Smooth muscle cell (in vitro differentiated cells): ENCODE results near the gene APBB1IP. TPM values are rescaled to one million over a fixed set of nuclear protein-coding genes. Genes with fewer than 3 reads are reported as not detected.

Experiments used
- DNase-seq: peaks from one replicate; lab custom pipeline; 2025; ENCODE audit not compliant: unreplicated experiment; lab: John Stamatoyannopoulos, UW
- H2AFZ ChIP-seq: fragments of 200-600 bp; sonication (generic); 2 replicates; pipeline ENCODE4 v1.6.0; 2016; ENCODE audit warnings: antibody characterized with exemption, low read depth, mild to moderate bottlenecking
- H3F3A ChIP-seq: fragments of 200-600 bp; sonication (generic); 2 replicates; pipeline ENCODE4 v1.6.0; 2017; ENCODE audit warnings: antibody characterized with exemption, low read depth
- H3K27ac ChIP-seq: fragments of 200-600 bp; sonication (generic); 2 replicates; pipeline ENCODE4 v1.5.1; 2016; ENCODE audit warnings: low read depth, mild to moderate bottlenecking
- H3K27me3 ChIP-seq: fragments of 200-600 bp; sonication (generic); 2 replicates; pipeline ENCODE4 v1.6.1; 2016; ENCODE audit warnings: low read depth, mild to moderate bottlenecking
- H3K36me3 ChIP-seq: fragments of 200-600 bp; sonication (generic); 2 replicates; pipeline ENCODE4 v1.5.1; 2016; ENCODE audit warnings: low read depth
- H3K4me1 ChIP-seq: fragments of 200-600 bp; sonication (generic); 2 replicates; pipeline ENCODE4 v1.5.1; 2016; ENCODE audit warnings: low read depth
- H3K4me2 ChIP-seq: fragments of 200-600 bp; sonication (generic); 2 replicates; pipeline ENCODE4 v1.6.0; 2016; ENCODE audit warnings: mild to moderate bottlenecking
- H3K4me3 ChIP-seq: fragments of 200-600 bp; sonication (generic); 2 replicates; pipeline ENCODE4 v1.5.1; 2016; ENCODE audit warnings: mild to moderate bottlenecking
- H3K79me2 ChIP-seq: fragments of 200-600 bp; sonication (generic); 2 replicates; pipeline ENCODE4 v1.6.0; 2016; ENCODE audit warnings: low read depth, mild to moderate bottlenecking
- H3K9ac ChIP-seq: fragments of 200-600 bp; sonication (generic); 2 replicates; pipeline ENCODE4 v1.6.0; 2016; ENCODE audit warnings: low read depth
- H3K9me3 ChIP-seq: fragments of 200-600 bp; sonication (generic); replicated peaks from 2 replicates; pipeline ENCODE4 v1.5.1; 2016; ENCODE audit warnings: low read depth
- H4K20me1 ChIP-seq: fragments of 200-600 bp; sonication (generic); 2 replicates; pipeline ENCODE4 v1.6.0; 2016; ENCODE audit warnings: low read depth
- CTCF ChIP-seq: fragments of 200-600 bp; sonication (generic); IDR thresholded peaks from 2 replicates; pipeline ENCODE4 v1.5.1; 2017; ENCODE audit warnings: borderline replicate concordance, mild to moderate bottlenecking, antibody characterized with exemption; ENCODE audit not compliant: insufficient read depth, poor library complexity, severe bottlenecking
- WGBS: methylation state at CpG from one replicate; pipeline ENCODE4 v1.1.7; 2016; ENCODE audit warnings: low lambda C conversion rate; 5-methylcytosine and 5-hydroxymethylcytosine counted together
- polyA plus RNA-seq: library from polyadenylated mRNA; unstranded; fragments of >200 nt; fragmentation: Nextera tagmentation; extraction: Ambion mirVana; gene quantifications from 2 replicates; pipeline ENCODE4 v1.2.1, GENCODE V29; 2016
- total RNA-seq: library from RNA; depleted of rRNA; stranded (reverse); fragments of >200 nt; gene quantifications from 2 replicates; pipeline ENCODE4 v1.2.3, GENCODE V29; 2014

APBB1IP gene
- total and polyA plus RNA-seq, 2 experiments from 2014 or later: 0.36 to 0.39 TPM

DNA sequence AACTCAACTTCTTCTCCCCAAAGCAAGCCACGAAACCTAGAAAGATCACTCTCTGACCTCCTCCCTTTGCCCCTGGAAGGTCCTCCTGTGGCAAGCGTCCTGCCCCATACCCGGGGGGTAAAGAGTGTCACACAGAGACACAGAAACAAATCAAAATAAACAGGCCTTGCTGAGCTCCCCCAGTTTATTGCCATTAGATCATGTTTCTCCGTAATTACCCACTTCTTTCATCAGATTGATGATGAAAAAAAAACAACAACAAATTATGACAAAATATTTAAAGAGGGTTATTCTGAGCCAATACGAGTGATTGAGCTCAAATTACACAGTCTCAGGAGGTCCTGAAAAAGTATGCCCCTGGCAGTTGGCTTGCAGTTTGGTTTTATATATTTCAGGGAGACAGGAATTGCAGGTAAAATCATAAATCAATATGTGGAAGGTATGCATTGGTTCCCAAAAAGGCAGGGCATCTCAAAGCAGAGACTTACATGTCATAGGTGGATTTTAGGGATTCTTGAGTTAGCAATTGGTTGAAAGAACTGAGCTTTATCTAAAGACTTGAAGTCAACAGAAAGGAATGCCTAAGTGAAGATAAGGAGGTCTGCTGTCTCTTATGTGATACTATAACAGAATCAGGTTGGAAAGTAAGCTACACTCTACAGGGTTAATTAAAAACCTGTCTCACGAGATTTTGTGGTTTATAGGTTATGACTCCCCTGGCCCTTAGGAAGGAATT, 86.2 kb downstream of the APBB1IP start:
- H3K27ac ChIP-seq: no peak overlapping the region
- H2AFZ ChIP-seq: no peak overlapping the region
- no peak overlapping the region for H3K4me2 ChIP-seq
- peaks cover 15% of the 10 kb centered on the region for H3K4me1 ChIP-seq
- H3F3A ChIP-seq: no peaks in the 10 kb centered on the region
- no peaks in the 10 kb centered on the region for H3K9me3 ChIP-seq
- 70% methylated on average over 6 of the region's 6 CpGs for WGBS
- H3K9ac ChIP-seq: no peak overlapping the region
- DNase-seq: no peak
- no peak overlapping the region for H3K4me3 ChIP-seq
- H3K79me2 ChIP-seq: no peaks in the 10 kb centered on the region
- H3K27me3 ChIP-seq: no peaks in the 10 kb centered on the region
- no peak for TF ChIP-seq CTCF
- no peaks in the 10 kb centered on the region for H3K36me3 ChIP-seq
- no peaks in the 10 kb centered on the region for H4K20me1 ChIP-seq

DNA sequence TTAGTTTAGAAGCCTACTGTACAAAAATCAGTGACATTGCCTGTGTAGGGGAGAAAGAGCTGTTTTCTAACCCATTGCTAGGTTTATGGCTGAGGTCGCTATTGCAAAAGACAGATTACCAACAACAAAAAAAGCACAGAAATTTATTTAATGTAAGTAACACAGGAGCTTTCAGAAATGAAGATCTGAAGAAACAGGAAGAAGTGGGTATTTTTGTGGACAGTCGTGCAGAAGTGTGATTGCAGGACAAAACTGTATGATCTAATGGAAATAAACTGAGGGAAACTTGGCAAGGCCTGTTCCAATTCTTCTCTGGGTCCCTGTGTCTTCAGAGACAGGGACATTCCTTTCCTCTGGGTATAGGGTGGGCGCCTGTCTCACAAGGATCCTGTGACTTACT, 87.4 kb downstream of the APBB1IP start:
- Histone ChIP-seq H3K9ac (no peak overlapping the region), H3F3A (no peaks in the 10 kb centered on the region), H3K4me1 (peaks cover 12% of the 10 kb centered on the region), H3K27ac (no peak overlapping the region), H4K20me1 (no peaks in the 10 kb centered on the region), H2AFZ (no peak overlapping the region), H3K9me3 (no peaks in the 10 kb centered on the region), H3K27me3 (no peaks in the 10 kb centered on the region), H3K79me2 (no peaks in the 10 kb centered on the region), H3K4me3 (no peak overlapping the region), H3K36me3 (no peaks in the 10 kb centered on the region), H3K4me2 (no peak overlapping the region)
- TF ChIP-seq CTCF: no peak
- DNase-seq: no peak
- 83% methylated on average over 3 of the region's 3 CpGs for WGBS

DNA sequence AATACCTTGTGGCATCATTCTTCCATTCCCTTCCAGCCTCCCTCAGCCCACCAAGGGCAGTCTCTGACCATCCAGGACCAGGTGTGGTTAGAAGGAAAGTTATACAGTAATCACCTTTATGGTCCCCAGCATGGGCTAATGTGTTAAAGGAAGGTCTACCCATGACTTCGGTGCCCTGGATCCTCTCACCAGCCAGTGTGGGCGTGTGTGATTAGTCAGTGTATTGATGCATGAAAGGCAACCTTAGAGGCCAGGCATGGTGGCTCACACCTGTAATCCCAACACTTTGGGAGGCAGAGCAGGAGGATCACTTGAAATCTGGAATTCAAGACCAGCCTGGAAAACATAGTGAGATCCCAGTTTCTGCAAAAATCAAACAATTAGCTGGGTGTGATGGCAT, 88.9 kb downstream of the APBB1IP start:
- H3K9ac ChIP-seq: no peak overlapping the region
- no peak for DNase-seq
- no peak overlapping the region for H3K4me2 ChIP-seq
- H3K79me2 ChIP-seq: no peaks in the 10 kb centered on the region
- no peaks in the 10 kb centered on the region for H3K36me3 ChIP-seq
- no peaks in the 10 kb centered on the region for H3F3A ChIP-seq
- TF ChIP-seq CTCF: no peak
- H3K4me3 ChIP-seq: no peak overlapping the region
- H3K27me3 ChIP-seq: no peaks in the 10 kb centered on the region
- H2AFZ ChIP-seq: no peak overlapping the region
- peaks cover 12% of the 10 kb centered on the region for H3K4me1 ChIP-seq
- no peak overlapping the region for H3K27ac ChIP-seq
- 96% methylated on average over 2 of the region's 2 CpGs for WGBS
- H4K20me1 ChIP-seq: no peaks in the 10 kb centered on the region
- no peaks in the 10 kb centered on the region for H3K9me3 ChIP-seq

DNA sequence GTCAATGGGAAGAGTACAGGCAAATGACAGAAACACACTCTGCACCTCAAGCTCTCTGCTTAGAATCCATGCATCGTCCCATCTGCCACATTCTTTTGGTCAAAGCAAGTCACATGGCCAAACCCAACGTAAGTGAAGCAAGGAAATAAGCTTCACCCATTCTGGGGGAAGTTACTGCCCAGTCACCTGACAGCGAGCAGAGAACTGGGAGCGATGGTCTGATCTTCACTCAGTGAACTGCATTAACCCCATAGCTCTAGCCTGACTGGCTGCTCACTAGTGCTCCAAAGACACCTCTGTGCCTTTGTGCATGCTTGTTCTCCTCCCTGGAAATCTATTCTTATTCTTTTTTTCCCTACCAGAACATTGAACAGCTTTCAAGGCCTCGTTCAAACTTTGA, 89.9 kb downstream of the APBB1IP start:
- H3K4me2 ChIP-seq: no peak overlapping the region
- H3K4me3 ChIP-seq: no peak overlapping the region
- no peak overlapping the region for H3K27ac ChIP-seq
- WGBS: 91% methylated on average over 5 of the region's 5 CpGs
- H3K4me1 ChIP-seq: peaks cover 11% of the 10 kb centered on the region
- DNase-seq: no peak
- no peaks in the 10 kb centered on the region for H3F3A ChIP-seq
- H3K36me3 ChIP-seq: no peaks in the 10 kb centered on the region
- TF ChIP-seq CTCF: no peak
- no peaks in the 10 kb centered on the region for H4K20me1 ChIP-seq
- no peak overlapping the region for H3K9ac ChIP-seq
- no peaks in the 10 kb centered on the region for H3K9me3 ChIP-seq
- H3K27me3 ChIP-seq: no peaks in the 10 kb centered on the region
- no peaks in the 10 kb centered on the region for H3K79me2 ChIP-seq
- no peak overlapping the region for H2AFZ ChIP-seq
